GM11168 (cell line): ENCODE results near the gene THUMPD1.
"Not testable (repeated sequence)": the region's sequence is repeated elsewhere in the genome, so short reads cannot be mapped to it uniquely, and the experiment has no call there.

Experiments
- in situ Hi-C: fragments of 300-500 bp; cut with MboI; formaldehyde crosslinking; loops from one replicate; pipeline ENCODE4 v1.12.0; 2022; ENCODE audit warnings: low sequenced_read_pairs; ENCODE audit not compliant: unreplicated experiment

THUMPD1 gene

GRCh38 chr16:20750558-20750957 lies 8.9 kb upstream of the THUMPD1 start:
- in situ Hi-C loops: no loop called here

- in situ Hi-C loops: no loop called here
These were observed 7.9 kb upstream of the THUMPD1 start for GRCh38 chr16:20749474-20749873.

- in situ Hi-C loops: no loop called here
These were observed 5.6 kb upstream of the THUMPD1 start for GRCh38 chr16:20747030-20747816.

- in situ Hi-C loops: no loop called here
These were observed 4.8 kb upstream of the THUMPD1 start for GRCh38 chr16:20746461-20746860.

GRCh38 chr16:20744922-20745440 lies 3.4 kb upstream of the THUMPD1 start:
- in situ Hi-C loops: no loop called here

- in situ Hi-C loops: no loop called here
These were observed 2.0 kb upstream of the THUMPD1 start for GRCh38 chr16:20743591-20743990.

- in situ Hi-C loops: no loop called here
These were observed 607 bp downstream of the THUMPD1 start for GRCh38 chr16:20740901-20741521.

GRCh38 chr16:20740007-20740883 lies 1.4 kb downstream of the THUMPD1 start:
- in situ Hi-C loops: no loop called here

- in situ Hi-C loops: no loop called here
These were observed 6.1 kb downstream of the THUMPD1 start for GRCh38 chr16:20735490-20735889.

GRCh38 chr16:20734782-20735181 lies 6.8 kb downstream of the THUMPD1 start:
- in situ Hi-C loops: no loop called here

GRCh38 chr16:20734056-20734455 lies 7.6 kb downstream of the THUMPD1 start:
- in situ Hi-C loops: no loop called here

GRCh38 chr16:20729141-20729540 lies 12.5 kb downstream of the THUMPD1 start:
- in situ Hi-C loops: no loop called here

GRCh38 chr16:20727181-20727580 lies 14.4 kb downstream of the THUMPD1 start:
- in situ Hi-C loops: no loop called here

- in situ Hi-C loops: no loop called here
These were observed 15.0 kb downstream of the THUMPD1 start for GRCh38 chr16:20726661-20727060.

GRCh38 chr16:20720251-20720650 lies 21.4 kb downstream of the THUMPD1 start:
- in situ Hi-C loops: no loop called here

- in situ Hi-C loops: not testable (repeated sequence)
These were observed 23.9 kb downstream of the THUMPD1 start for GRCh38 chr16:20717718-20718117.

GRCh38 chr16:20711277-20711911 lies 30.2 kb downstream of the THUMPD1 start:
- in situ Hi-C loops: no loop called here

- in situ Hi-C loops: loop anchor here (10.0 kb wide), 1 partner anchor 103 kb away; no protein-coding TSS in a partner anchor
These were observed 33.5 kb downstream of the THUMPD1 start for GRCh38 chr16:20708129-20708528.

GRCh38 chr16:20707461-20707860 lies 34.2 kb downstream of the THUMPD1 start:
- in situ Hi-C loops: loop anchor here (10.0 kb wide), 1 partner anchor 103 kb away; no protein-coding TSS in a partner anchor

- in situ Hi-C loops: loop anchor here (10.0 kb wide), 1 partner anchor 101 kb away; no protein-coding TSS in a partner anchor
These were observed 35.6 kb downstream of the THUMPD1 start for GRCh38 chr16:20705972-20706371.
